ENCODE measurements around the gene CGRRF1.

CGRRF1 gene

GRCh38 chr14:54472315-54472714, 37.4 kb upstream of the CGRRF1 start:
- no peak for DNase-seq (ENCODE audit: low read depth)
- H3K4me3 ChIP-seq (ENCODE audit: low read length) = no peak overlapping the region
- TF ChIP-seq, protein P1, sequence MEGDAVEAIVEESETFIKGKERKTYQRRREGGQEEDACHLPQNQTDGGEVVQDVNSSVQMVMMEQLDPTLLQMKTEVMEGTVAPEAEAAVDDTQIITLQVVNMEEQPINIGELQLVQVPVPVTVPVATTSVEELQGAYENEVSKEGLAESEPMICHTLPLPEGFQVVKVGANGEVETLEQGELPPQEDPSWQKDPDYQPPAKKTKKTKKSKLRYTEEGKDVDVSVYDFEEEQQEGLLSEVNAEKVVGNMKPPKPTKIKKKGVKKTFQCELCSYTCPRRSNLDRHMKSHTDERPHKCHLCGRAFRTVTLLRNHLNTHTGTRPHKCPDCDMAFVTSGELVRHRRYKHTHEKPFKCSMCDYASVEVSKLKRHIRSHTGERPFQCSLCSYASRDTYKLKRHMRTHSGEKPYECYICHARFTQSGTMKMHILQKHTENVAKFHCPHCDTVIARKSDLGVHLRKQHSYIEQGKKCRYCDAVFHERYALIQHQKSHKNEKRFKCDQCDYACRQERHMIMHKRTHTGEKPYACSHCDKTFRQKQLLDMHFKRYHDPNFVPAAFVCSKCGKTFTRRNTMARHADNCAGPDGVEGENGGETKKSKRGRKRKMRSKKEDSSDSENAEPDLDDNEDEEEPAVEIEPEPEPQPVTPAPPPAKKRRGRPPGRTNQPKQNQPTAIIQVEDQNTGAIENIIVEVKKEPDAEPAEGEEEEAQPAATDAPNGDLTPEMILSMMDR (IDR thresholded peaks at IDR 0.05; ENCODE audit: insufficient read depth, low read depth, low read length, missing control alignments) = no peak

DNA sequence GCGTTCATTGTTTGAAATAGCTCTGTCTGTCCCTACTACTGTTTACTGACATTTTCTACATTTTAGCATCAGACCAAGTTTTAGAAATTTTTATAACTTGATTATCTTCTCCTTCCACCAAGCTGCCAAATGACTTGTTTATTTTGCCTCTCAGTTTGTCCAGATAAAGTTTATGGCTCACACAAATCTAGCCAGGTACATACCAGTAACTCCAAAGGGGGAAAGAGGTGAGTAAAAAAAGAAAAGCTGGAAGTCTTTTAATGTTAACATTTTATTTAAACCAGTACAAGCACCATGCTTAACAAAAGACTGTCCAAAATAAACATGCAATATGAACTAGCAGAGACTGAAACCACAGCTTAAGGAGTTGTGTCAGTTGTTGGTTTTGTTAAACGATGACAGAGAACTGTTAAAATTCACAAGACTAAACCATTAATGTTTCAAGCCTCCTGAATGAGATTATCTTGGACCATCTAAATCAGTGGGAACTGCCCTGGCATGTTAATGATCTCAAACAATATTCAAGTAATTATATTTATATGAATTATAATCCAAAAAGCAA, 35.4 kb upstream of the CGRRF1 start:
- no peak overlapping the region for H3K4me3 ChIP-seq (ENCODE audit: low read length)
- DNase-seq (ENCODE audit: low read depth) = no peak
- TF ChIP-seq, protein P1 (IDR thresholded peaks at IDR 0.05; ENCODE audit: insufficient read depth, low read depth, low read length, missing control alignments) = no peak

DNA sequence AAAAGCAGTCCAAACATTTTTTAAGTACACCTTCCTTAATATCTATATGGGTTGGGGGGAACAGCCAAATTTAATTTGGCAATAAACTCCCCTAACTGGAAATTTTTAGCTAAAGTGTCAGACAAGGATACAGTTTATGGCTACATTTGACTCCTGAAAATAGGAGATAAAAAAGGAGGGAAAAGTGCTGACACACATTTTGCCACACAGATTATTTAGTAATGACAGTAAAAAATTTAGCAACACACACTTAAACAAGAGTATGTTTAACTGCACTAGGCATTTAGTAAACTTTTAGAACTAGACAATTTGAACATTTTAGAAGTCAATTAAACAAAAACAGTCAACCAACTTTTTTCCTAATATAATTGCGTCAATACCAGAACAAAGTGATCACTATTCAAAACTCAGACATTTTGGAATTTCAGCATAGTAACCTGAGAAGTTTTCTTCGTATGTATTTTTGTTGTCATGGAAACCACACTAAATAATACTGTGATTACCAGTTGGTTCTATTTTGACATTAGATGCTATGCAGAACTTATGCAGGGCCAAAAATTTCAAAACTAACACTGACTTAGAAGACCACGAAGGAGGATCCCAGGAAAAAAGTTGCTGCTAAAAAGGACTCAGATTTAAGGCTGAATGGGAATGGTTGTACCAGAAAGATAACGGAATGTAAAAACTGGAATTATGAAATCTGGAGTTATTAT, 34.4 kb upstream of the CGRRF1 start:
- TF ChIP-seq, protein P1 (IDR thresholded peaks at IDR 0.05; ENCODE audit: insufficient read depth, low read depth, low read length, missing control alignments) = no peak
- no peak overlapping the region for H3K4me3 ChIP-seq (ENCODE audit: low read length)
- no peak for DNase-seq (ENCODE audit: low read depth)

GRCh38 chr14:54475911-54476310, 33.8 kb upstream of the CGRRF1 start:
- no peak for DNase-seq (ENCODE audit: low read depth)
- TF ChIP-seq, protein P1 (IDR thresholded peaks at IDR 0.05; ENCODE audit: insufficient read depth, low read depth, low read length, missing control alignments) = no peak
- H3K4me3 ChIP-seq (ENCODE audit: low read length) = no peak overlapping the region

DNA sequence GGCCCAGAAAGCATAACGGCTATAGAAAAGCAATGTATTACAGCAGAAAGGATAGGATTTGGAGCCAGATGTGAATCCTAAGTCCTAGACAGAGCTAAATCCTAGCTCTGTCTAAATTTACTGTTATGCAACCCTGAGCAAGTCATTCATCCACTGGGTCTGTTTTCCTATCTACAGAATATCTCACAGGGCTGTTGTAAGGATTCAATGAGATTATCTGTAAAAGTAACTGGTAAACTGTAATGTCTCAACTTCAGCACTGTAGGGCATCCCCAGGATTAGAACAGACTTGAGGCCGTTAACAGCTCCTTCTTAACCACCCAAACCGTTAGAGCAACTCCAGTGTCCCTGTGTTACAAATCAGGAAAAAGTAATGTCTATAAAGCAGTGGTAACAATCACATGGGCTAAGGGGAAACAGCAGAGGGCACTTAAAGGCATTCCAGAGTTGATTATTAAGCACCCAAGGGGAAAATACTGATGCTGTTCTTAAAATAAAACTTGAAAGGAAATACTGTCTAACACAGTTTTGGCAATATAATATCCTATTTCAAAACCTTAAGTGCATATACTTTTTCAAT, 31.0 kb upstream of the CGRRF1 start:
- no peak overlapping the region for H3K4me3 ChIP-seq (ENCODE audit: low read length)
- TF ChIP-seq, protein P1 (IDR thresholded peaks at IDR 0.05; ENCODE audit: insufficient read depth, low read depth, low read length, missing control alignments) = no peak
- DNase-seq (ENCODE audit: low read depth) = no peak

DNA sequence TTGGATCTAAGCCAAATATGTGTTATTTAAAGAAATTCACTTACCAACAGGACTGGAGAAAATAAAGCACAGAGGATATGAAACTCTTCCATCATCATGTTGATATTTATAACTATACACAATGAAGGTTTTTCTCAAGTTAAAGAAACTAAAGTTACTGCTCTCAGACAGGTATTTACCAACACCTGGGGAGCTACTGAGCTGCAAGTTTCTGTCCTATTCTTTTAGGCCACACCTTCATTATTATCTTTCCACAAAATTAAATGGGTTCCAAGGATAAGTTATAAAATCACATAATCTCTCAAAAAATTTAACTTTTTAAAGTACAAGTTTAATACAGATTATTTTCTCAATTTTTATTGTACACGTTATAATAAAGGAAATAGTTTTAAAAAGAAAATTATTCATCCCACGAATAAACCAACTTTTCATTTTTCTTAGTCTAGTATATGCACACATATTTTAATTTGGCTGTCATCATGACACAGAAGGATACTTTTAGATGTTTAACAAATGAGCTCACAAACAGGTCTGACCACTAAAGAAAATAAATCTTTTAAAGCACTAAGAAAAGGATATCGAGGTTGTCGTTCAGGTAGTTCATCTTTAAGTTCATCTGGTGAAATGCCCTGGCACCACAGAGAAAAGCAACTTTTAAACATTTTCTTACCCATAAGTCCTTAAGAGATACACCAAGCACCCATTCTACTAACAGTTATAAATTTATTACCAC, 28.7 kb upstream of the CGRRF1 start:
- DNase-seq (ENCODE audit: low read depth) = peak; percentile 80
- TF ChIP-seq, protein P1 (IDR thresholded peaks at IDR 0.05; ENCODE audit: insufficient read depth, low read depth, low read length, missing control alignments) = no peak
- no peak overlapping the region for H3K4me3 ChIP-seq (ENCODE audit: low read length)
